Lung (tissue), 12 donors: ENCODE data around the gene GOLT1A. TPM values are rescaled to one million over a fixed set of nuclear protein-coding genes. Genes with fewer than 3 reads are reported as not detected.

Experiments
- ATAC-seq: fragments of 200-7000 bp; cut with Tn5 transposase; one replicate; pipeline ENCODE4 v1.9.1; 2020; ENCODE audit warnings: moderate number of reproducible peaks; ENCODE audit not compliant: insufficient read depth, low FRiP score
- DNase-seq, 3 donors: peaks; one replicate each; pipeline ENCODE4 v3.0.0-alpha.2; 2013 to 2017
- H3K27ac ChIP-seq, 2 donors: one replicate each; pipeline ENCODE4 v1.5.1; 2013; ENCODE audit warnings: mild to moderate bottlenecking in 2 of 2, moderate library complexity in 2 of 2, control low read depth in 1 of 2, inconsistent platforms in 1 of 2, low read depth in 1 of 2, low read length in 1 of 2
- H3K27me3 ChIP-seq, 3 donors: one replicate each; pipeline ENCODE4 v1.5.1; 2013; ENCODE audit warnings: low read length in 2 of 3; ENCODE audit not compliant: control insufficient read depth in 3 of 3, insufficient read depth in 3 of 3
- H3K36me3 ChIP-seq, 4 donors: one replicate each; pipeline ENCODE4 v1.5.1; 2013; ENCODE audit warnings: low read length in 4 of 4, mild to moderate bottlenecking in 1 of 4, moderate library complexity in 1 of 4; ENCODE audit not compliant: control insufficient read depth in 4 of 4, insufficient read depth in 4 of 4
- H3K4me1 ChIP-seq, 5 donors: one replicate each; pipeline ENCODE4 v1.5.1; 2013; ENCODE audit warnings: low read length in 5 of 5, mild to moderate bottlenecking in 2 of 5, moderate library complexity in 1 of 5; ENCODE audit not compliant: control insufficient read depth in 5 of 5, insufficient read depth in 5 of 5
- H3K4me3 ChIP-seq: one replicate; pipeline ENCODE4 v1.5.1; 2013; ENCODE audit warnings: mild to moderate bottlenecking, control low read depth, moderate library complexity
- H3K9ac ChIP-seq, 2 donors: one replicate each; pipeline ENCODE4 v1.5.1; 2013; ENCODE audit warnings: low read length in 2 of 2, control low read depth in 1 of 2; ENCODE audit not compliant: insufficient read depth in 1 of 2
- H3K9me3 ChIP-seq, 4 donors: one replicate each; pipeline ENCODE4 v1.5.1; 2013; ENCODE audit warnings: low read length in 3 of 4, mild to moderate bottlenecking in 1 of 4, moderate library complexity in 1 of 4; ENCODE audit not compliant: control insufficient read depth in 4 of 4, insufficient read depth in 3 of 4
- CTCF ChIP-seq: IDR thresholded peaks from 2 replicates; pipeline ENCODE4 v1.5.1; 2012; ENCODE audit warnings: mild to moderate bottlenecking; ENCODE audit errors: control extremely low read depth, extremely low read depth
- WGBS, 2 donors: extraction: QIAGEN DNeasy Blood & Tissue Kit; methylation state at CpG; one replicate each; pipeline ENCODE4 v1.1.7; 2013; 5-methylcytosine and 5-hydroxymethylcytosine counted together
- polyA plus RNA-seq, 2 donors: library from polyadenylated mRNA; stranded (reverse); fragments of 200-250 nt; gene quantifications; one replicate each; pipeline ENCODE4 v1.2.1, GENCODE V29; 2013
- total RNA-seq, 2 donors: library from RNA; depleted of rRNA in 1 of 2; stranded (reverse); fragments of >200 nt in 1 of 2; gene quantifications; one replicate each; pipeline ENCODE4 v1.2.1, GENCODE V29; 2014 to 2021
- donor health status: control.
- donor health status: control.
- donor health status: Bipolar disorder and iron deficiency.
- donor health status: healthy.
- donor health status: DM: yes; HTN: yes; CAD: no.

The GOLT1A gene
- total and polyA plus RNA-seq, 4 donors: 4.1 to 23.8 (median 7.7) TPM

- ATAC-seq: no peak
- WGBS, 2 donors: 86 to 89% methylated on average over 17 of the region's 17 CpGs
- DNase-seq: no peak
Measured at GRCh38 chr1:204223129-204223860, 9.5 kb upstream of the GOLT1A start.

GRCh38 chr1:204222764-204223055 is 8.9 kb upstream of the GOLT1A start:
- Histone ChIP-seq H3K4me3 (no peak overlapping the region), H3K27ac (no peak overlapping the region), H3K9me3 (peaks cover 0 to 2% (median 0%) of the 10 kb centered on the region in 4 donors), H3K36me3 (peaks cover 0 to 5% (median 0%) of the 10 kb centered on the region in 4 donors), H3K4me1 (peaks cover 0 to 16% (median 0%) of the 10 kb centered on the region in 5 donors), H3K27me3 (no peaks in the 10 kb centered on the region), H3K9ac (no peak overlapping the region)
- no peak for TF ChIP-seq CTCF
- 80% methylated on average over 3 of the region's 3 CpGs for WGBS, 2 donors
- DNase-seq: no peak
- ATAC-seq: no peak

More at GRCh38 chr1:204223129-204223860, 9.5 kb upstream of the GOLT1A start:
- Histone ChIP-seq H3K4me3 (no peak overlapping the region), H3K4me1 (peaks cover 0 to 16% (median 0%) of the 10 kb centered on the region in 5 donors), H3K9me3 (peaks cover 0 to 2% (median 0%) of the 10 kb centered on the region in 4 donors), H3K27me3 (no peaks in the 10 kb centered on the region), H3K36me3 (peaks cover 0 to 9% (median 1%) of the 10 kb centered on the region in 4 donors), H3K27ac (no peak overlapping the region), H3K9ac (no peak overlapping the region)
- no peak for TF ChIP-seq CTCF

GRCh38 chr1:204222006-204222763 is 8.4 kb upstream of the GOLT1A start:
- peaks cover 0 to 16% (median 0%) of the 10 kb centered on the region in 5 donors for H3K4me1 ChIP-seq
- H3K9ac ChIP-seq: no peak overlapping the region
- peaks cover 0 to 5% (median 0%) of the 10 kb centered on the region in 4 donors for H3K36me3 ChIP-seq
- DNase-seq (no peak), ATAC-seq (no peak)
- H3K27ac ChIP-seq: no peak overlapping the region
- WGBS, 2 donors: 90% methylated on average over 8 of the region's 8 CpGs
- H3K27me3 ChIP-seq: no peaks in the 10 kb centered on the region
- no peak overlapping the region for H3K4me3 ChIP-seq
- no peak for TF ChIP-seq CTCF
- H3K9me3 ChIP-seq: peaks cover 0 to 2% (median 0%) of the 10 kb centered on the region in 4 donors
